B cell (primary cell): Measurements from ENCODE around the gene PPM1N. TPM values are rescaled to one million over a fixed set of nuclear protein-coding genes. Genes with fewer than 3 reads are reported as not detected.

ENCODE experiments used
- ATAC-seq: fragments of 200-7000 bp; cut with Tn5 transposase; one replicate; pipeline ENCODE4 v1.10.0; 2021; ENCODE audit warnings: low read depth, mild to moderate bottlenecking, moderate number of reproducible peaks, moderate library complexity
- CTCF ChIA-PET: fragments of 350-600 bp; sonication (Branson Sonifier 250); formaldehyde crosslinking; loops from one replicate; lab custom pipeline; 2021; ENCODE audit warnings: antibody characterized with exemption, inconsistent platforms; lab: Charles Lee
- POLR2A ChIA-PET: fragments of 350-600 bp; sonication (Branson Sonifier 250); formaldehyde crosslinking; loops from one replicate; lab custom pipeline; 2021; ENCODE audit warnings: antibody characterized with exemption; lab: Charles Lee
- DNase-seq: peaks from one replicate; pipeline ENCODE4 v3.0.0; 2013
- H2AFZ ChIP-seq: 2 replicates; pipeline ENCODE4 v1.6.1; 2012; ENCODE audit warnings: mild to moderate bottlenecking, low read depth, low read length; ENCODE audit not compliant: insufficient read depth, poor library complexity, severe bottlenecking
- H3K27ac ChIP-seq, 2 donors: 1 replicate in 1 of 2; 2 replicates in 1 of 2; pipeline ENCODE4 v1.5.1; 2012 to 2013; ENCODE audit warnings: low read length in 2 of 2, mild to moderate bottlenecking in 2 of 2, moderate library complexity in 1 of 2
- H3K27me3 ChIP-seq, 4 experiments: fragments of 200-600 bp in 1 of 4; sonication (generic) in 1 of 4; replicated peaks in 1 of 4; 1 replicate in 2 of 4; 2 replicates in 2 of 4; pipeline versions ENCODE4 v1.6.1 to v1.7.0; 2013 to 2016; ENCODE audit warnings: low read length in 3 of 4, mild to moderate bottlenecking in 2 of 4, mixed read lengths in 1 of 4, moderate library complexity in 1 of 4; ENCODE audit not compliant: insufficient read depth in 4 of 4, control insufficient read depth in 3 of 4; ENCODE audit errors: control extremely low read depth in 1 of 4
- H3K36me3 ChIP-seq, 2 experiments: replicated peaks in 1 of 2; 1 replicate in 1 of 2; 2 replicates in 1 of 2; pipeline versions ENCODE4 v1.6.1 to v1.7.1; 2013; ENCODE audit warnings: low read length in 1 of 2; ENCODE audit not compliant: insufficient read depth in 2 of 2, control insufficient read depth in 1 of 2; ENCODE audit errors: control extremely low read depth in 1 of 2, extremely low read depth in 1 of 2
- H3K4me1 ChIP-seq, 2 donors: fragments of 200-600 bp in 1 of 2; sonication (generic) in 1 of 2; 1 replicate in 1 of 2; 2 replicates in 1 of 2; pipeline versions ENCODE4 v1.5.1 to v1.6.1; 2013 to 2017; ENCODE audit warnings: low read length in 2 of 2; ENCODE audit not compliant: control insufficient read depth in 2 of 2, insufficient read depth in 2 of 2
- H3K4me2 ChIP-seq: replicated peaks from 2 replicates; pipeline ENCODE3; 2012; ENCODE audit warnings: mild to moderate bottlenecking, low read depth, low read length; ENCODE audit not compliant: poor library complexity, severe bottlenecking
- H3K4me3 ChIP-seq, 5 experiments: fragments of 200-600 bp in 1 of 5; sonication (generic) in 1 of 5; 1 replicate in 3 of 5; 2 replicates in 2 of 5; pipeline versions ENCODE4 v1.5.1 to v1.7.0; 2011 to 2016; ENCODE audit warnings: low read length in 4 of 5, mild to moderate bottlenecking in 4 of 5, low read depth in 2 of 5, control low read depth in 1 of 5, moderate library complexity in 1 of 5; ENCODE audit not compliant: insufficient read depth in 1 of 5; ENCODE audit errors: control extremely low read depth in 1 of 5, extremely low read depth in 1 of 5
- H3K79me2 ChIP-seq: fragments of 200-600 bp; sonication (generic); one replicate; pipeline ENCODE4 v1.6.0; 2016; ENCODE audit warnings: low read length; ENCODE audit not compliant: control insufficient read depth, insufficient read depth
- H3K9ac ChIP-seq: fragments of 200-600 bp; sonication (generic); 2 replicates; pipeline ENCODE4 v1.6.1; 2017; ENCODE audit warnings: mild to moderate bottlenecking, low read length, moderate library complexity
- H3K9me3 ChIP-seq, 3 donors: one replicate each; pipeline versions ENCODE4 v1.6.1 to v1.7.1; 2013; ENCODE audit warnings: low read length in 2 of 3; ENCODE audit not compliant: control insufficient read depth in 2 of 3, insufficient read depth in 1 of 3; ENCODE audit errors: control extremely low read depth in 1 of 3
- H4K20me1 ChIP-seq: 2 replicates; pipeline ENCODE4 v1.6.0; 2012; ENCODE audit warnings: mild to moderate bottlenecking, low read length; ENCODE audit not compliant: insufficient read depth, control insufficient read depth, poor library complexity, severe bottlenecking
- H3K27ac Mint-ChIP-seq: one replicate; pipeline ENCODE4 v1.8.0; 2021; ENCODE audit warnings: mixed read lengths
- H3K27me3 Mint-ChIP-seq: one replicate; pipeline ENCODE4 v1.8.0; 2021; ENCODE audit warnings: mixed read lengths
- H3K4me1 Mint-ChIP-seq: one replicate; pipeline ENCODE4 v1.8.0; 2021; ENCODE audit warnings: mixed read lengths
- H3K4me3 Mint-ChIP-seq: one replicate; pipeline ENCODE4 v1.8.0; 2021; ENCODE audit warnings: mixed read lengths
- H3K9me3 Mint-ChIP-seq: one replicate; pipeline ENCODE4 v1.8.0; 2022; ENCODE audit warnings: mixed read lengths; ENCODE audit not compliant: insufficient read depth
- EZH2 ChIP-seq: IDR thresholded peaks from 2 replicates; pipeline ENCODE4 v1.6.1; 2012; ENCODE audit warnings: borderline replicate concordance, low read depth, mild to moderate bottlenecking, moderate library complexity, low read length; ENCODE audit not compliant: insufficient read depth, poor library complexity, severe bottlenecking
- WGBS: methylation state at CpG from one replicate; pipeline ENCODE4 v1.1.5; 2013; ENCODE audit warnings: missing lambda C conversion rate; ENCODE audit not compliant: insufficient coverage; 5-methylcytosine and 5-hydroxymethylcytosine counted together
- intact Hi-C: fragments of 100-400 bp; cut with micrococcal nuclease; formaldehyde crosslinking; loops from one replicate; pipeline ENCODE4 v1.10.0; 2022
- polyA plus RNA-seq: library from polyadenylated mRNA; depleted of rRNA; stranded (reverse); fragments of >200 nt; gene quantifications from 2 replicates; pipeline ENCODE4 v1.2.3, GENCODE V29; 2012
- total RNA-seq, 2 donors: library from RNA; stranded (reverse); fragments of 120-200 nt in 1 of 2; gene quantifications; 1 replicate in 1 of 2; 2 replicates in 1 of 2; pipeline versions ENCODE4 v1.2.3 to v1.2.4, GENCODE V29; 2013 to 2022
- TF ChIP-seq, protein P1 (sequence below): fragments of 200-600 bp; IDR thresholded peaks from one replicate; pipeline ENCODE4 v1.8.0; 2022; ENCODE audit warnings: antibody characterized with exemption, mild to moderate bottlenecking

Gene PPM1N
- total and polyA plus RNA-seq, 2 donors (not counting 1 experiment from before 2014, with no cell fraction given): 2.6 to 6.5 TPM

GRCh38 chr19:45528744-45529419 is 30.6 kb downstream of the PPM1N start:
- peak overlapping the region; percentile 53 for H3K27ac Mint-ChIP-seq
- H2AFZ ChIP-seq: peak overlapping the region; percentile 45

DNA sequence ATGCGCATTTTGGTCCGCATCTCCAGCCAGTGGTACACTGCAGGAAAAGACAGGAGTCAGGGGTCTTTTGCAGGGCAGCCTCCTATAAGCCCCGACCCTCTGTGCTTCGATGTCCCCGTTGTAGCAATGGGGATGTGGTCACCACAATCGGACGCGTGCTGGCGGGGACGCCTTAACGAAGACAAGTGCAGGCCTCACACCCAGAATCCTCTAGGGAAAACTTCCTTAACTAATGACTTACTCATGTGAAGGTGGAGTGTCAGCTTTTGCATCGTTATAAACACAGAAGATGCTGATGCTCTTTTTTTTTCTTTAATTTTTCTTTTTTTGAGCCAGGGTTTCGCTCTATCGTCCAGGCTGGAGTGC is 31.2 kb downstream of the PPM1N start:
- no peaks in the 10 kb centered on the region for H3K9me3 Mint-ChIP-seq

More at GRCh38 chr19:45528744-45529419, 30.6 kb downstream of the PPM1N start:
- Histone ChIP-seq H3K4me3 (peak overlapping the region in 2 of 5 experiments; percentile 12 to 29), H4K20me1 (peaks cover 16% of the 10 kb centered on the region), H3K9me3 (peaks cover 0 to 5% (median 0%) of the 10 kb centered on the region in 3 donors), H3K9ac (no peak overlapping the region), H3K4me1 (peaks cover 9 to 19% of the 10 kb centered on the region in 2 donors), H3K79me2 (peaks cover 3% of the 10 kb centered on the region), H3K27me3 (peaks cover 0 to 3% (median 0%) of the 10 kb centered on the region in 4 experiments), H3K36me3 (peaks cover 0 to 35% of the 10 kb centered on the region in 2 experiments), H3K4me2 (peak overlapping the region; percentile 71), H3K27ac (no peak overlapping the region)
- Mint-ChIP-seq H3K27me3 (no peaks in the 10 kb centered on the region), H3K4me3 (peak overlapping the region; percentile 64), H3K4me1 (peaks cover 21% of the 10 kb centered on the region), H3K9me3 (no peaks in the 10 kb centered on the region)
- TF ChIP-seq, protein P1, sequence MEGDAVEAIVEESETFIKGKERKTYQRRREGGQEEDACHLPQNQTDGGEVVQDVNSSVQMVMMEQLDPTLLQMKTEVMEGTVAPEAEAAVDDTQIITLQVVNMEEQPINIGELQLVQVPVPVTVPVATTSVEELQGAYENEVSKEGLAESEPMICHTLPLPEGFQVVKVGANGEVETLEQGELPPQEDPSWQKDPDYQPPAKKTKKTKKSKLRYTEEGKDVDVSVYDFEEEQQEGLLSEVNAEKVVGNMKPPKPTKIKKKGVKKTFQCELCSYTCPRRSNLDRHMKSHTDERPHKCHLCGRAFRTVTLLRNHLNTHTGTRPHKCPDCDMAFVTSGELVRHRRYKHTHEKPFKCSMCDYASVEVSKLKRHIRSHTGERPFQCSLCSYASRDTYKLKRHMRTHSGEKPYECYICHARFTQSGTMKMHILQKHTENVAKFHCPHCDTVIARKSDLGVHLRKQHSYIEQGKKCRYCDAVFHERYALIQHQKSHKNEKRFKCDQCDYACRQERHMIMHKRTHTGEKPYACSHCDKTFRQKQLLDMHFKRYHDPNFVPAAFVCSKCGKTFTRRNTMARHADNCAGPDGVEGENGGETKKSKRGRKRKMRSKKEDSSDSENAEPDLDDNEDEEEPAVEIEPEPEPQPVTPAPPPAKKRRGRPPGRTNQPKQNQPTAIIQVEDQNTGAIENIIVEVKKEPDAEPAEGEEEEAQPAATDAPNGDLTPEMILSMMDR: no peak
- no peak for TF ChIP-seq EZH2
- intact Hi-C loops: no loop called here
- ChIA-PET CTCF (interaction anchor here (0.9 to 4.2 kb wide), 4 partner anchors 29 to 164 kb away, joined by 3 to 16 read pairs (median 5); partner anchors contain the start of gene QPCTL), POLR2A (no interaction called here)
- ATAC-seq: peak; percentile 45
- DNase-seq: peak; percentile 35
- 21% methylated on average over 49 of the region's 49 CpGs for WGBS

More for the DNA sequence above, 31.2 kb downstream of the PPM1N start:
- Histone ChIP-seq H3K27ac (no peak overlapping the region), H3K4me2 (peak overlapping the region; percentile 71), H4K20me1 (peaks cover 11% of the 10 kb centered on the region), H3K9ac (no peak overlapping the region), H3K27me3 (peaks cover 0 to 3% (median 0%) of the 10 kb centered on the region in 4 experiments), H3K36me3 (peaks cover 0 to 30% of the 10 kb centered on the region in 2 experiments), H3K4me3 (peak overlapping the region in 2 of 5 experiments; percentile 12 to 29), H2AFZ (peak overlapping the region; percentile 45), H3K79me2 (peaks cover 3% of the 10 kb centered on the region), H3K9me3 (peaks cover 0 to 5% (median 0%) of the 10 kb centered on the region in 3 donors), H3K4me1 (peaks cover 9 to 18% of the 10 kb centered on the region in 2 donors)
- ChIA-PET POLR2A (no interaction called here), CTCF (interaction anchor here (0.9 to 4.2 kb wide), 4 partner anchors 29 to 163 kb away, joined by 3 to 16 read pairs (median 5); partner anchors contain the start of gene QPCTL)
- no peak for ATAC-seq
- Mint-ChIP-seq H3K27me3 (no peaks in the 10 kb centered on the region), H3K27ac (peak overlapping the region; percentile 53), H3K4me3 (peak overlapping the region; percentile 64), H3K4me1 (peaks cover 20% of the 10 kb centered on the region)
- WGBS: 48% methylated on average over 6 of the region's 14 CpGs
- intact Hi-C loops: no loop called here
- TF ChIP-seq EZH2: no peak
- TF ChIP-seq, protein P1: no peak
- no peak for DNase-seq
